Body of pancreas (tissue), 4 donors: ENCODE measurements around the gene STRA6. TPM values are rescaled to one million over a fixed set of nuclear protein-coding genes. Genes with fewer than 3 reads are reported as not detected.

Experiments used
- ATAC-seq: fragments of 150-250 bp; one replicate; pipeline ENCODE4 v1.9.1; 2016
- DNase-seq, 4 donors: peaks; one replicate each; pipeline ENCODE4 v3.0.0-alpha.2; 2019
- H3K27ac ChIP-seq, 4 donors: fragments of 200-600 bp; sonication (generic); 1 replicate in 3 of 4; 2 replicates in 1 of 4; pipeline versions ENCODE4 v1.5.1 to v1.6.1; 2016 to 2019; ENCODE audit warnings: mild to moderate bottlenecking in 1 of 4, mixed read lengths in 1 of 4, moderate library complexity in 1 of 4
- H3K27me3 ChIP-seq, 2 donors: fragments of 200-600 bp; sonication (generic); one replicate each; pipeline ENCODE4 v1.6.0; 2016; ENCODE audit warnings: mild to moderate bottlenecking in 1 of 2
- H3K36me3 ChIP-seq, 2 donors: fragments of 200-600 bp; sonication (generic); replicated peaks in 1 of 2; 2 replicates each; pipeline ENCODE4 v1.5.1; 2016; ENCODE audit warnings: low read depth in 2 of 2; ENCODE audit not compliant: insufficient read depth in 1 of 2
- H3K4me1 ChIP-seq: fragments of 200-600 bp; sonication (generic); one replicate; pipeline ENCODE4 v1.6.0; 2016
- H3K4me3 ChIP-seq, 2 donors: fragments of 200-600 bp; sonication (generic); 1 replicate in 1 of 2; 2 replicates in 1 of 2; pipeline ENCODE4 v1.5.1; 2016 to 2019
- H3K9me3 ChIP-seq, 3 donors: fragments of 200-600 bp; sonication (generic); 1 replicate in 2 of 3; 2 replicates in 1 of 3; pipeline ENCODE4 v1.5.1; 2016
- POLR2A ChIP-seq, 3 donors: fragments of 450-650 bp; IDR thresholded peaks; one replicate each; pipeline ENCODE4 v1.6.1; 2016; ENCODE audit warnings: antibody characterized with exemption in 3 of 3, mild to moderate bottlenecking in 2 of 3
- WGBS, 2 donors: methylation state at CpG; one replicate each; pipeline ENCODE4 v1.1.5; 2017; 5-methylcytosine and 5-hydroxymethylcytosine counted together
- intact Hi-C: fragments of 100-400 bp; cut with DNase I; formaldehyde crosslinking; loops from one replicate; pipeline ENCODE4 v1.15.1; 2023
- total RNA-seq, 2 donors: library from RNA; depleted of rRNA; stranded (reverse); fragments of >200 nt; gene quantifications; one replicate each; pipeline ENCODE4 v1.1.0, GENCODE V29; 2016
- TF ChIP-seq, protein P1 (sequence below), 7 experiments: fragments of 450-650 bp in 4 of 7; fragments of 200-600 bp in 3 of 7; sonication (generic) in 3 of 7; IDR thresholded peaks; one replicate each; pipeline ENCODE4 v1.5.1; 2016 to 2019; ENCODE audit warnings: antibody characterized with exemption in 7 of 7

The STRA6 gene
- total RNA-seq, 2 donors from 2014 or later, result not detected

DNA sequence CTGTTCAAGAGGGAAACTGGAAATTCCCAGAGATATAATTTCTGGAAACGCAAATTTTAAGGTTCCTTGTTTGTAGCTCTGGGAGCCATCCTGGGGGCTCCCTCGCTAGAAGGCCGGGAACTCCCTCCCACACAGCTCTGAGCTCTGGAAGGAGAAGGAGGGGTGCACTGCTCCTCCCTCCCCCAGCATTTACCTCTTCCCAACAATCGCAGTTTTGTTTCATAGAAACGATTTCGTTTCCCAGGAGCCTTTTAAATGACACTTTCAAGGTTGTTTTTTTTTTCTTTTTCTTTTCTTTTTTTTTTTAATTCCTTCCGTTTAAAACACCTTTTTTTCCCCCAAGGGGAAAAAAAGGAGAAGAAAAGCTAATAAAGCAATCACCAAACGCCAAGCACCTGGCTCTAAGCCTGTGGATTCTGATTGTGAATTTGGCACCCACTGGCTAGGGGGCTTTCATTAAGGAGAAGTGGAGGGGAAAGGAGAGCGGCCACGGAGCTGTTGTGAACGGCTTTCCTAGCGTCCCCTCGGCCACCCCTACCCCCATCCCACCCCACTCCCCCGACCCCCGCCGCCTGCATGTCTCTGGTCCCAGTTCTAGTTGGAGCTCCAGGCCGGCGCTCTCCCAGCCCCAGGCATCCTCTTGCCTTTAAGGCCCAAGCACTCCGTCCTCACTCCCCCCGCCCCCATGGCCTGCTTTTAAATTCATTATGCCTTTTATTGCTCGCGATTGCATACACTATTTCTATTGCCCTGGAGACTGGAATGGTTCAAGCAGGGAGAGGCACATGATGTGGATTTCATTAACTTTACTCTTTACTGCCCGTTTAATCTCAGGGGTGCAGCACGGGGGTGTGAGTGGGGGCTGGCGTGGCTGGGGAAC is 19.9 kb upstream of the STRA6 start:
- ATAC-seq, result peak; percentile 20
- intact Hi-C loops, result no loop called here
- H3K27me3 ChIP-seq, result no peaks in the 10 kb centered on the region
- H3K4me1 ChIP-seq, result peaks cover 11% of the 10 kb centered on the region
- no peaks in the 10 kb centered on the region for H3K36me3 ChIP-seq
- no peak overlapping the region for H3K4me3 ChIP-seq
- no peak for DNase-seq
- 20 to 21% methylated on average over 23 to 25 of the region's 25 CpGs for WGBS, 2 donors
- peak overlapping the region in 2 of 4 donors; percentile 8 to 55 for H3K27ac ChIP-seq
- H3K9me3 ChIP-seq, result no peaks in the 10 kb centered on the region
- no peak for TF ChIP-seq POLR2A (IDR thresholded peaks at IDR 0.05)
- TF ChIP-seq, protein P1, sequence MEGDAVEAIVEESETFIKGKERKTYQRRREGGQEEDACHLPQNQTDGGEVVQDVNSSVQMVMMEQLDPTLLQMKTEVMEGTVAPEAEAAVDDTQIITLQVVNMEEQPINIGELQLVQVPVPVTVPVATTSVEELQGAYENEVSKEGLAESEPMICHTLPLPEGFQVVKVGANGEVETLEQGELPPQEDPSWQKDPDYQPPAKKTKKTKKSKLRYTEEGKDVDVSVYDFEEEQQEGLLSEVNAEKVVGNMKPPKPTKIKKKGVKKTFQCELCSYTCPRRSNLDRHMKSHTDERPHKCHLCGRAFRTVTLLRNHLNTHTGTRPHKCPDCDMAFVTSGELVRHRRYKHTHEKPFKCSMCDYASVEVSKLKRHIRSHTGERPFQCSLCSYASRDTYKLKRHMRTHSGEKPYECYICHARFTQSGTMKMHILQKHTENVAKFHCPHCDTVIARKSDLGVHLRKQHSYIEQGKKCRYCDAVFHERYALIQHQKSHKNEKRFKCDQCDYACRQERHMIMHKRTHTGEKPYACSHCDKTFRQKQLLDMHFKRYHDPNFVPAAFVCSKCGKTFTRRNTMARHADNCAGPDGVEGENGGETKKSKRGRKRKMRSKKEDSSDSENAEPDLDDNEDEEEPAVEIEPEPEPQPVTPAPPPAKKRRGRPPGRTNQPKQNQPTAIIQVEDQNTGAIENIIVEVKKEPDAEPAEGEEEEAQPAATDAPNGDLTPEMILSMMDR (IDR thresholded peaks at IDR 0.05), result no peak

DNA sequence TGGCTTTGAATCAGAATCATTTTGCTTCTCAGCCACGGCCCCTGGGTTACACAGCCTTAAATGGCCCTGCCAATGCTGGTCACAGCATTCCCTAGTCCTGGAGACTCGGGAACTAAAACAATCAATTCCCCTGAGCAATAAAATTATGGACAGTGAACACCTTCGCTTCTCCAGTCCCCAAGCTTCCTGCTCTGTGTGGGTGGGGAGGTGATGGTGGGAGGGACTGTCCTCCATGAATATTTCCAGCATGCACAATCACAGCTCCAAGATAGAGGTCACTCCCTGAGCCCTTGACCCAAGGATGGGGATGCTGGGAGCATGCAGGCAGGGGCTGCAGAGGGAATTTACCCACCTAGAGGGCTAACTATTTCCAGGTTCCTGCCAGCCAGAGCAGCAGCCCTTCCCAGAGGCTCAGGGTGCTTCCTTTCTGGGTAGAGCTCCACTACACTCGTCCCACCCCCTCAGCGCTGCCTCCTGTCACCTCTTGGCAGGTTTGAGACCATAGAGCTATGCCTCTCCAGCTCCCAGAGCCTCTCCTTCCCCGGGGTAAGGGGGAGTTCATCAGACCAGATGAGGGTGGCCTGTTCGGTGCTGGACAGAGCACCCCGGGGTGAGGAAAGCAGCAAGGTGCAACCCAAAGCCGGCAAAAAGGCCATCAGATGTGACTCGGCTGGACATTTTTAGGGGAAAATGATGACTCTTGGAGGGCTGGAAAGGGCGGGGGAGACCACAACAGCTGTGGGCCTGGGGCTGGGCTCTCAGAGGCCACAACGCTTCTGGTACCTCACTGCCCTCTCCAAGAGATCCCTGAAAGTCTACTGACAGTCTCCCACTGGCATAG is 19.0 kb upstream of the STRA6 start:
- Histone ChIP-seq H3K27ac (peak overlapping the region in 2 of 4 donors; percentile 8 to 55), H3K27me3 (no peaks in the 10 kb centered on the region), H3K4me1 (peaks cover 11% of the 10 kb centered on the region), H3K36me3 (no peaks in the 10 kb centered on the region), H3K9me3 (no peaks in the 10 kb centered on the region), H3K4me3 (no peak overlapping the region)
- DNase-seq (no peak), ATAC-seq (peak; percentile 17)
- intact Hi-C loops, result no loop called here
- TF ChIP-seq POLR2A (IDR thresholded peaks at IDR 0.05), result no peak
- 9 to 21% methylated on average over 12 of the region's 12 CpGs for WGBS, 2 donors

DNA sequence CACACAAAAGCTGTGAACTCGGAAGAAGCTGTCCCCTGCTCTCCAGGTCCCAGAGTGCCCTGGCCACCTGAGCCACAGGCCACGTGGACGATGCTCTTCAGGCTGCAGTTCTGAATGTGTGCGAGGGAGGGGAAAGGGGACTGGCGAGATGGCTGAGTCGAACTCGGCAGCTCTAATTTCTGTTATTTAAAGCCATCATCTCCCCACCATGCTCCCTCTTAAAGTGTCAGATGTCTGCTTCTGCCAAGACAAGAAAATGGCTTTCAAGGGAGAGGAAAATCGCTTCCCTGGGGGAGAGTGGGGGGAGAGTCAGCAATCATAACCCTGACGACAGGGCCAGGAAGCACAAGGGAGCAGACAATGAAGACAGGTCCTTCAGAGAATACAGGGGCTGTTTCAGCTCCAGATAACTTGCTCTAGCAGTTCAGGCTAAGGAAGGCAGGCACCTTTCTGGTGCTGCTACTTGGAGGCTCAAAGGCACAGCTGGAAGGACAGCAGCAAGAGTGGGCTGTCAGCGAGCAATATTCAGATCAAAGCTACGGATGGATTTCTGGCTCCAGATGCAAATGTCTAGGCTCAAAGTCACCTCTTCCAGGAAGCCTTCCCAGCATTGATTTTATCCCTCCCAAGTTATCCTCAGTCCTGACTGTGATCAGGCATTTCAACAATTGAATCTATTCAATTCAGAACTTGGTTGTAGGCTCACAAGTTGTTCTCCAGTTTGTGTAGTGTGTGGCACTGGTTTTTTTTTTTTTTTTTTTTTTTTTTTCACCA is 18.1 kb upstream of the STRA6 start:
- H3K4me1 ChIP-seq, result peaks cover 11% of the 10 kb centered on the region
- 56 to 59% methylated on average over 9 to 11 of the region's 11 CpGs for WGBS, 2 donors
- intact Hi-C loops, result no loop called here
- ATAC-seq (no peak), DNase-seq (no peak)
- no peaks in the 10 kb centered on the region for H3K27me3 ChIP-seq
- no peak overlapping the region for H3K4me3 ChIP-seq
- H3K9me3 ChIP-seq, result no peaks in the 10 kb centered on the region
- H3K36me3 ChIP-seq, result no peaks in the 10 kb centered on the region
- TF ChIP-seq, protein P1 (IDR thresholded peaks at IDR 0.05), result no peak
- no peak for TF ChIP-seq POLR2A (IDR thresholded peaks at IDR 0.05)
- H3K27ac ChIP-seq, result peak overlapping the region in 1 of 4 donors; percentile 55

DNA sequence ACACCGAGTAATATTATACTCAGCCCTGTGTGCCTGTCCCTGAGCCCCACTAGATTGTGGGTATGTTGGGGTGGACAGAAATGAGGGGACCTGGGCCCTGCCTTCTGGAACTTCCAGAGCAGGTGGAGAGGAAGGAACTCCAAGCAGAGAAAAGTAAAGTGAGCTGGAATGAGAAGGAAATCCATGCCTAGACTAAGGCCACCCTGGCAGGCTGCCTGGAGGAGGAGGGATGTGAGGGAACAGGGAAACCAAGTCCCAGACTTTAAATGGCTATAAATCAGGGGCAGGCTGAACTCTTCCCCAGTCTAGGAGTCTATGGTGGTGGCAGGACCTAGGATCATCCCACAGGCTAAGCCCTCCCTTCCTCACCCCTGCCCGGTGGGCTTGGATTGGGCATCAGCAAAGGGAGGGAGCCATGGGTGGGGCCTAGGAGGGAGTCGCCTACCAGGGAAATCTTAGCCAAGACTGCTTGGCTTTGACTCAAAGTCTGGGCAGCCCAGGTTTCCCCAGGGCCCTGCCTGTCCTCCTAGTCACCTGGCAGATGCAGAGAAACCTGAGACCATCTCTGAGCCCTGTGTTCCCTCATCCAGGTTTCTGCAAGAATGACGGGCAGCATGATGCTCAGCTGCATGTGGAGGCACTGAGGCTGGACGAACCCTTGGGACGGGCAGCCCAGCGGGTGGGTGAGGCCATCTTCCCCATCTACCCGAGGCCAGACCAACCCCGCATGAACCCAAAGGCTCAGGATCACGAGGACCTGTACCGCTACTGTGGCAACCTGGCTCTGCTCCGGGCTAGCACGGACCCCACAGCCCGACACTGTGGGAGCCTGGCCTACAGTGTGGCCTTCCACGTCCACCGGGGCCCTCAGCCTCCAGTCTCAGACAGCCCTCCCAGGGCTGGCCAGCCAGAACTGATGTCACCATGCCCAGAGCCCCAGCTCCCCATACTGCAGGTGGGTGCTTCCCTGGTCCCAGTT is 15.6 kb upstream of the STRA6 start:
- Histone ChIP-seq H3K27me3 (no peaks in the 10 kb centered on the region), H3K36me3 (no peaks in the 10 kb centered on the region), H3K4me3 (no peak overlapping the region), H3K4me1 (peaks cover 9% of the 10 kb centered on the region), H3K27ac (no peak overlapping the region), H3K9me3 (no peaks in the 10 kb centered on the region)
- DNase-seq, result no peak
- intact Hi-C loops, result no loop called here
- ATAC-seq, result no peak
- TF ChIP-seq POLR2A (IDR thresholded peaks at IDR 0.05), result no peak
- TF ChIP-seq, protein P1 (IDR thresholded peaks at IDR 0.05), result no peak
- WGBS, 2 donors, result 69 to 83% methylated on average over 9 to 16 of the region's 16 CpGs
